ENCODE measurements around the gene FBXO2.

Gene FBXO2

DNA sequence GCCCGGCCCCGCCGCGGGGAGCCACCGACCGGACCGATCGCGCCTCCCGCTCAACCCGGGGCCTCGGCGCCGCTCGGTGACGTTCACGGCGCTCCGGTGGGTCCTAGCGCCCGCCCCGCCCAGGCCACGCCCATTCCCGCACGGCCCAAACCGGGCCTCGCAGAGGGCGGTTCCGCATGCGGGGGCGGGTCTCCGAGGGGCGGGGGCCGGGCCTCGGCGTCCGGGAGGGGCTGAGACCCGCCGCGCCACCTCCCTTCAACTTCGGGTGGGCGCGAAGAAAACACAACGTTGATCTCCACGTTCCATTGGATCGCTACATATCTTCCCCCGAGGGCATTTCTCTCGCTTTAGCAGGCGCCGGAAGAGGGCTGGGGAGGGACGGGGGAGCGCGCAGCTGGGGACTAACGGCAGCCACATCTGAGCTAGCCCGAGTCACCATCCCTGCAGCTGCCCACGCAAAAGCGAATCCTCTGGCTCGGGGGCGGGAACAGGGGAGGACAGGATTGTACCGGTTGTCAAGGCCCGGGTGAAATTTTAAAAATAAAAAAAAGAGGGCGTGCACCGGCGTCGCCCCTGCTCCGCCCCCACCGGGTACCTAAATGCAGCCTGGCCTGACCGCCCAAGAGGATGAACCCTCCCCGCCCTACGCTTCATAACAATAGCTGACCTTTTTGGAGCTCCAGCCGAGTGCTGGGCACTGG, 27.0 kb upstream of the FBXO2 start, which contains the start of gene MAD2L2:
Gene MAD2L2, minus strand, starts transcription at position 78 of the 701 bp plus-strand sequence. CDS start 547 bp downstream, outside the sequence.
- DNase-seq = peak; percentile 70

DNA sequence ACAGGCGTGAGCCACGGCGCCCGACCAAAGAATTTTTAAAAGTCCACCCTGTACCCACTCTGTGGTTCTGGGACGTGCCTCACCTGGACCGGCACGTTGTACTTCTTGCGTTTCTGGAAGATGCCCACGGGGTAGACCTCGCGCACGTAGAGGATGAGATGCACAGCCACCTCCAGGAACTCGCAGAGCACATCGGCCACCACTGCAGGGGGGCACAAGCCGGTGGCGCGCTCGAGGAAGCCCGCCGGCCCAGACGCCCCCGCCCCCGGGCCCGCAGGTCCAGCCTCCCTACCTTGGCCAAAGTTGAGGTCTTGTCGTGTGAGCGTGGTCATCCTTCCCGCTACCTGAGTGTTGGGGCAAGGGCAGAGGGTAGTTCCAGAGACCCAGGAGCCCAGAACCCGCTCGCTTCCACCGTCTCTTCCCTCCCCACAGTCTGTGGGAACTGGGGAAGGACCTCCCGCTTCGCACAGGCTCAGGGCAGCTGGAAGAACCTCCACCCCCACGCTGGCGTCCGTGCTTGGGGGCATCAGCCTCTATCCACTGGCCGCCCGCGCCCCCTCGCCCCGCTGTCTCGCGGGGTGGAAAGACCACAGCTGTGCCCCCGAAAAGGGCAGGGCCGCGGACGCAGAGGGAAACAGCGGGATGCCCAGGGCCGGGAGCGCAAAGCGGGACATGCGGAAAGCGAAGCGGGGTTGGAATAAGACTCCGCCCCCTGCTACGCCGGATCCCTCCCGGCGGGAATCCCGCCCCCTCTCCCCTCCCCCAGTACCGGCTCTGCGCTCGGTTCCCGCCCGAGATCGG, 26.2 kb upstream of the FBXO2 start:
- no peak for DNase-seq

DNA sequence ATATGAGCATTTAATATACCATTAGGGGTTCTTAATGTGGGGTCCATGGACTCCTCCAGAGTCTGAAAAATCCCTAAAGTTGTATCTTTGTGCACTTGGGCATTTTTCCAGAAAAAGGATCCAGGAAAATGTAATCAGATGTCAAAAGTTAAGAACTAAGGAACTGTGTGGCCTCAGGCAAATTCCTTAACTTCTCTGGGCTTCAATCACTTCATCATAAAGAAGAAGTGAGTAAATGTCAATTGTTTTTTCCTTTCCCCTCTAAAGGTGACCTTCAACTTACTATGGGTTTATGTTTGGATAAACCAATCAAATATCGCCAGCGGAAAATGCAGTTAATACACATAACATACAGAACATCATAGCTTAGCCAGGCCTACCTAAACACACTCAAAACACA, 24.2 kb upstream of the FBXO2 start:
- no peak for DNase-seq

DNA sequence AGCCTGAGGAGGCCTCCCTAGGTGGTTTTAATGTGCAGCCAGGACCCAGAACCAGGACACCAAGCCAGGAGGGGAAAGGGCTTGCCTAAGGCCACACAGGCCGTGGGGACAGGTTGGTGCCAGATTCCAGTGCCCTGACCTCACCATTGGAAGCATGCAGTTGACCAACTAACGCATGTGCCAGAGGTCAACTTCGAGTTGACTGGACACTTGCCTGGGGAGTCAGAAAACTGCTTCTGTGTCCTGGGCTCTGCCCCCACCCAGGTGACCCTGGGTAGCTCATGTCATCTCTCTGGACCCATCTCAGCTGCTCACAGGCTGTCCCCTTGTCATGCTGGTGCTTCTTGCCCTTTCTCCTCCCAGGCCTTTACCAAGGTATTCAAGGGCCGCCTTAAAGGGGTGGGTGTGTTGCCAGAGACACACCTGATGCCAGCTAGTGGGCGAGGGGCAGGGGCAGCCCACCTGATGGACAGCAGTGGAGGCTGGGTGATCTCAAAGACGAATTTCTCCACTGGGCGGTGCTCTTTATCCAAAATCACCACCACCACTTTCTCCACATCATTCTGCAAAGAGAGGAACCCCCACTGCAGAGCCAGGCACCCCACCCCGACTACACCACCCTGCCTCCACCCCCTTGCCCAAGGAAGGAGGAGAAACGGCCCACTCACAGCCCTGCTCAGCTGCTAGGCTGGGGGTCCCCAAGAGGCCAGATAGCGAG, 22.3 kb upstream of the FBXO2 start:
- DNase-seq = no peak

DNA sequence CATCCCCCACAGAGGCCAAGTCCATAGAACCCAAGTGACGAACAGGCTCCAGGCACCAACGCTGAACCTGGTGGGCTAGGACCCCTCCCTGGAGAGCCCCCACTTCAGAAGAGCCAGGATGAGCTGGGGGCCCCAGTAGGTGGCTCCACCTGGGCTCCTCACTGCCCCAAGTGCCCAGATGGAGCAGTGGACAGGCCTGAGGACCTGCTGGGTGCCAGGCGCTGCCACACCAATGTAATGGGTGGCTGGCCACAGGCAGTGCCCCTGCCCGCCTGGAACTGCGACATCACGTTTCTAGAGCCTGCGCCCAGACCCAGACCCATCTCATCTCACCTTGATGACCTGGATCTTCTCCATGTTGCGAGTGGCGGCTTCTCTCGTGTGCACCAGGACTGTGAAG, 21.1 kb upstream of the FBXO2 start:
- DNase-seq = no peak

DNA sequence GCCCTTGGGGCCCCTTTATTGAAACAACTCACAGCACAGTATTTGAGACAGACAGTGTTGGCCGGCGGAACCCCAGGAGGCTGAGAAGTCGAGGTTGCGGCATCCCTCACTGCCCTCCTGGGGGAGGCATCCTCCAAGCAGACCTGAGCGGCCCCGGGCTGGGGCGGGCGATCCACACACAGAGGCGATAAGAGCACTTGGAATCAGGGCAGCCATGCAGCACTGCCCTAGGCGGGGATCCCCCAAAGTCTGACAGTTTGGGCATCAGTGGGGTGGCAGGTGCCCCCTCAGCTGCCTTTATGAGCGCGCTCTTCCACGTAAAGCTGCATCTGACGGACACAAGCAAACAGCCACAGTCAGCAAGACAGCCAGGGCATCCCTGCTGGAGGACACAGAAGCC, 20.3 kb upstream of the FBXO2 start:
- DNase-seq = no peak

- no peak for DNase-seq
These were observed 19.0 kb upstream of the FBXO2 start for GRCh38 chr1:11673089-11673769.

DNA sequence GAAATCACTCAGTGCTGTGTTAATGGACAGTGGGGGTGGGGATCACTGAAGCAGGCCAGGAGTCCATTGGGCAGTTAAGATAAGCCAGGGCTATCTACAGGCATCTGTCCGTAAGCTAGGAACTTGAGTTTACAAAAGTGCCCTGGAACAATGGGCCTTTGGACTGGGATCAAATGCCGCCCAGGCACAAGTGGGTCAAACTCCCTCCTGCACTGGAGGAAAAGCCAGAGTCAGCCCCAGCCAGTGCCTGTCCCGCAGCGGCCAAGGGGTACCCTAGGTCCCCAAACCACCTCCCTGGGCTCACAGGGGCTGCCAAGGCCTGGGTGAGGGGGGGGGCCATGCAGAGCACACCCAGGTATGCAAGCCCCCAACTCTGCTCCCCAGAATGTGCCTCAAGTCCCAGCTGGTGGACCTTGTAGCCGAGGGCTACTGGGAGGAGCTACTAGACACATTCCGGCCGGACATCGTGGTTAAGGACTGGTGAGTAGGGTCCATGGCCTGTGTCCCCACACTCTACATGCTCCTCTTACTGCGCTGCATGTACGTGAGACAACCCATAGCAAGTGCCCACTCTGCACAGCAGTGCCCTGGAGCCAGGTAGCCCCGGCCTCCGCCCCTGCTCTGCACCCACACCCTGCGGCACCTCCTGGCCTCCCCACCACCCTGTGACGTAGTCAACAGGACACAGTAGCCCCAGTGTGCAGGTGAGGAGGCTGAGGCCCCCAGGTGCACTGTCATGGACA, 17.5 kb upstream of the FBXO2 start:
- DNase-seq = no peak

GRCh38 chr1:11671205-11671543, 16.9 kb upstream of the FBXO2 start:
- no peak for DNase-seq

GRCh38 chr1:11670747-11671146, 16.5 kb upstream of the FBXO2 start:
- no peak for DNase-seq

GRCh38 chr1:11668516-11668915, 14.3 kb upstream of the FBXO2 start:
- DNase-seq = no peak

GRCh38 chr1:11664336-11665065, 10.3 kb upstream of the FBXO2 start:
- no peak for DNase-seq

DNA sequence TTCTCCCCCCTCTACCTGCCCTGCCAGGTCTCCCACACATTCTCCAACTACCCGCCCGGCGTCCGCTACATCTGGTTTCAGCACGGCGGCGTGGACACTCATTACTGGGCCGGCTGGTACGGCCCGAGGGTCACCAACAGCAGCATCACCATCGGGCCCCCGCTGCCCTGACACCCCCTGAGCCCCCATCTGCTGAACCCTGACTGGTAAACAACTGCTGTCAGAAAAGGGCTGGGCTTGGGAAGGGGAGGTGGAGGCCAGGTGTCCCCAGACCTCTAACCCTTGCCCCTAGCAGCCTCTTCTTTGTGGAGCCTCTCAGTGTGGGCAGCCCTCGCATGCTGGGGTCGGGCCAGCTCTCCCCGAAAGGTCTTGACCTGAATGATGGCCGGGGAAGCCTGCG, 6.9 kb upstream of the FBXO2 start:
- no peak for DNase-seq

- no peak for DNase-seq
These were observed 5.5 kb upstream of the FBXO2 start for GRCh38 chr1:11659748-11660147.

DNA sequence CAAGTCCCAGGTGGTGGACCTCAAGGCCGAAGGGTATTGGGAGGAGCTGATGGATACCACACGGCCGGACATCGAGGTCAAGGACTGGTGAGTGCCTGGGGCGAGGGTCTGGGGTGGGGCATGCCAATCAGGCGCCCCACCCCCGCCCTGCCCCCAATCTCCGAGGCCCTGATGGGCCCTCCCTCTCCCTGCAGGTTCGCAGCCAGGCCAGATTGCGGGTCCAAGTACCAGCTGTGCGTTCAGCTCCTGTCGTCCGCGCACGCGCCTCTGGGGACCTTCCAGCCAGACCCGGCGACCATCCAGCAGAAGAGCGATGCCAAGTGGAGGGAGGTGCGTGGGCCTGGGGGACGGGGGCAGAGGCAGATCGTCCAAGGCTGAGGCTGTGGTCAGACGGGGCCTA, 4.3 kb upstream of the FBXO2 start:
- no peak for DNase-seq

GRCh38 chr1:11657654-11658053, 3.4 kb upstream of the FBXO2 start:
- DNase-seq = no peak

GRCh38 chr1:11654939-11655808, 945 bp upstream of the FBXO2 start:
- no peak for DNase-seq

GRCh38 chr1:11653861-11654136, 430 bp downstream of the FBXO2 start:
- no peak for DNase-seq

GRCh38 chr1:11653101-11653860, 948 bp downstream of the FBXO2 start:
- DNase-seq = peak; percentile 32

DNA sequence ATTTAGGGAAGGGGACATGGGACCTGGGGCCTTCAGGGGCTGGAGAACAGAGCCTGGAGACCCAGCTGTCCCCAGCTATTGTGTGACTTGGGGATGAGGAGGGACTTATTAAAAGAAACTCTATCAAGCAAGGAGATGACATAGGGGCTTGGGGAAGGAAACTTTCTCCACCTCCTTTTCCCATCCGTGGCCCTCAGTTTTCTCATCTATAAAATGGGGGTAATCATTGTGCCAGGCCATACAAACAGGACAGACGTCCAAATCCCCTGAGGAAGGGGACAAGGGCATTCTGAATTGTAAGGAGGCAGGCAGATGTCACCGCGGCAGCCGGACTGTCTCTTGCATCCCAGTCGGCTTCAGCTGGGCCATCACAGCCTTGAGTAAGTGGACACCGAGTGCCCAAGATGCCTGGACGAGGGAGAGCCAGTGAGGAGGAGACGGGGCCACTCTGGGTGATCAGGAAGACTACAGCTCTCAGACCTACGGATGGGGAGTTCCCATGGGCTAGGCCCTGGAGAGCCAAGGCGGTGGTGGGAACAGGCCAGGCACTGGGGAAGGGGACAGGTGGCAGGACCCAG, 1.9 kb downstream of the FBXO2 start:
- DNase-seq = no peak
